ENCODE results near the gene BRD3OS.

GRCh38 chr9:133979273-133979920, 45.9 kb upstream of the BRD3OS start:
- no peak for TF ChIP-seq CTCF (conservative IDR thresholded peaks at IDR 0.05; ENCODE audit: low read depth in 2 of 2)
- no peak for TF ChIP-seq POLR2AphosphoS5 (IDR thresholded peaks at IDR 0.05; ENCODE audit: low read depth)
